Measurements from ENCODE around the gene PCDH7. TPM values are rescaled to one million over a fixed set of nuclear protein-coding genes. Genes with fewer than 3 reads are reported as not detected.
A peak's percentile ranks its signal among the peaks of the same experiment; 100 is the strongest.

Gene PCDH7
- total RNA-seq, 1 donor: 172 TPM

- H3K4me3 ChIP-seq (ENCODE audit: low read depth, low read length): no peak overlapping the region
- TF ChIP-seq CTCF (IDR thresholded peaks at IDR 0.05; ENCODE audit: insufficient read depth, low read length): no peak
- DNase-seq (ENCODE audit: low read depth): no peak
These were observed 43.2 kb downstream of the PCDH7 start for GRCh38 chr4:30763321-30763727.

GRCh38 chr4:30765022-30765421, 44.9 kb downstream of the PCDH7 start:
- no peak for TF ChIP-seq CTCF (IDR thresholded peaks at IDR 0.05; ENCODE audit: insufficient read depth, low read length)
- no peak overlapping the region for H3K4me3 ChIP-seq (ENCODE audit: low read depth, low read length)

GRCh38 chr4:30767147-30767845, 47.1 kb downstream of the PCDH7 start:
- no peak for TF ChIP-seq CTCF (IDR thresholded peaks at IDR 0.05; ENCODE audit: insufficient read depth, low read length)

More at GRCh38 chr4:30765022-30765421, 44.9 kb downstream of the PCDH7 start:
- no peak for DNase-seq (ENCODE audit: low read depth)

GRCh38 chr4:30768277-30768676, 48.1 kb downstream of the PCDH7 start:
- no peak for TF ChIP-seq CTCF (IDR thresholded peaks at IDR 0.05; ENCODE audit: insufficient read depth, low read length)

More at GRCh38 chr4:30767147-30767845, 47.1 kb downstream of the PCDH7 start:
- H3K4me3 ChIP-seq (ENCODE audit: low read depth, low read length): no peak overlapping the region
- DNase-seq (ENCODE audit: low read depth): no peak

GRCh38 chr4:30769093-30769492, 48.9 kb downstream of the PCDH7 start:
- DNase-seq (ENCODE audit: low read depth): no peak
- TF ChIP-seq CTCF (IDR thresholded peaks at IDR 0.05; ENCODE audit: insufficient read depth, low read length): no peak
- H3K4me3 ChIP-seq (ENCODE audit: low read depth, low read length): no peak overlapping the region

More at GRCh38 chr4:30768277-30768676, 48.1 kb downstream of the PCDH7 start:
- H3K4me3 ChIP-seq (ENCODE audit: low read depth, low read length): no peak overlapping the region
- DNase-seq (ENCODE audit: low read depth): no peak

- peak; percentile 79 for DNase-seq (ENCODE audit: low read depth)
- H3K4me3 ChIP-seq (ENCODE audit: low read depth, low read length): no peak overlapping the region
- TF ChIP-seq CTCF (IDR thresholded peaks at IDR 0.05; ENCODE audit: insufficient read depth, low read length): no peak
These were observed 49.9 kb downstream of the PCDH7 start for GRCh38 chr4:30770049-30770549.

All from fibroblast of the aortic adventitia (primary cell).